Measurements from ENCODE around the gene SDK1. TPM values are rescaled to one million over a fixed set of nuclear protein-coding genes. Genes with fewer than 3 reads are reported as not detected.
"Not testable (repeated sequence)": the region's sequence is repeated elsewhere in the genome, so short reads cannot be mapped to it uniquely, and the experiment has no call there.

Gene SDK1
- total RNA-seq, 2 experiments from 2014 or later = 0.25 to 0.78 TPM

DNA sequence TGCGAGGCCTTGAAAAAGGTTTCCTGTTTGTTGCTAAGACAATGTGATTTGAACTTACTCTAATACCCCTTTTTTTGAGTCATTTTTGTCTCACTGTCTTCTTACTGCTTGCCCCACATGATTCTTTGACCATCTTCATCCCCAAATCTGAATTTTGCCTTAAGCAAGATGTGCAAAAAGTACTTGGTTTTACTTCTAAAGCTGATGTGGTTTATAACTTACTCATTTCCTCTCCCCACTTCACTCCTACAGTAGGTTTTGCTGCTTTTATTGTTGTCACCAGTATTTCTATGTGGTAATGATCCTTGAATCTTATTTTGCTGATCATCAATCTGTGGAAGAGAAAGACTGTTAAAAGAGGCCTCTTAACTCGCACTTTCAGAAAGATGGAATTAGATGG lies 396.4 kb downstream of the SDK1 start:
- POLR2A ChIA-PET = no interaction called here
- CTCF ChIA-PET = interaction anchor here (1.0 kb wide), 1 partner anchor 13 kb away, joined by 3 read pairs; no protein-coding TSS in a partner anchor
- Mint-ChIP-seq H3K4me1 (ENCODE audit: low read depth) (peaks cover 11% of the 10 kb centered on the region), H3K36me3 (ENCODE audit: low read depth) (no peaks in the 10 kb centered on the region), H3K27me3 (peaks cover 4% of the 10 kb centered on the region), H3K9me3 (no peaks in the 10 kb centered on the region), H3K4me3 (no peak overlapping the region), H3K27ac (peak overlapping the region; percentile 17)
- DNase-seq = no peak
- peak; percentile 74 for ATAC-seq
- intact Hi-C loops (cut with micrococcal nuclease) = no loop called here
- no peak for TF ChIP-seq CTCF (IDR thresholded peaks at IDR 0.05)

GRCh38 chr7:3705258-3705657 lies 404.2 kb downstream of the SDK1 start:
- Mint-ChIP-seq H3K27ac (no peak overlapping the region), H3K4me3 (no peak overlapping the region), H3K36me3 (ENCODE audit: low read depth) (no peaks in the 10 kb centered on the region), H3K27me3 (peaks cover 6% of the 10 kb centered on the region), H3K9me3 (peaks cover 5% of the 10 kb centered on the region), H3K4me1 (ENCODE audit: low read depth) (no peaks in the 10 kb centered on the region)
- ATAC-seq (no peak), DNase-seq (no peak)
- intact Hi-C loops (cut with micrococcal nuclease) = no loop called here
- CTCF ChIA-PET = no interaction called here
- POLR2A ChIA-PET = no interaction called here
- TF ChIP-seq CTCF (IDR thresholded peaks at IDR 0.05) = no peak

DNA sequence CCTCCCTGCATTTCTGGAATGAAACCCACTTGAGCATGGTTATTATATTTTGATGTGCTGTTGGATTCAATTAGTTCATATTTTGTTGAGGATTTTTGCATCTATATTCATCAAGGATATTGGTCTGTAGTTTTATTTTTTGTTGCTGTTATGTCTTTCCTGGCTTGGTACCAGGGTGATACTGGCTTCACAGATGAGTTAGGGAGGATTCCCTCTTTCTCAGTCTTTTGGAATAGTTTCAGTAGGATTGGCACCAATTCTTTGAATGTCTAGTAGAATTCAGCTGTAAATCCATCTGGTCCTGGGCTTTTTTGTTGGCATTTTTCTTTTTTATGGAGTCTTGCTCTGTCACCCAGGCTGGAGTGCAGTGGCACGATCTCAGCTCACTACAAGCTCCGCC lies 405.0 kb downstream of the SDK1 start:
- H3K9me3 Mint-ChIP-seq; H3K27ac Mint-ChIP-seq; H3K36me3 Mint-ChIP-seq (ENCODE audit: low read depth); POLR2A ChIA-PET; intact Hi-C loops (cut with micrococcal nuclease); CTCF ChIA-PET; H3K27me3 Mint-ChIP-seq; H3K4me3 Mint-ChIP-seq; DNase-seq; H3K4me1 Mint-ChIP-seq (ENCODE audit: low read depth); ATAC-seq: not testable (repeated sequence)

DNA sequence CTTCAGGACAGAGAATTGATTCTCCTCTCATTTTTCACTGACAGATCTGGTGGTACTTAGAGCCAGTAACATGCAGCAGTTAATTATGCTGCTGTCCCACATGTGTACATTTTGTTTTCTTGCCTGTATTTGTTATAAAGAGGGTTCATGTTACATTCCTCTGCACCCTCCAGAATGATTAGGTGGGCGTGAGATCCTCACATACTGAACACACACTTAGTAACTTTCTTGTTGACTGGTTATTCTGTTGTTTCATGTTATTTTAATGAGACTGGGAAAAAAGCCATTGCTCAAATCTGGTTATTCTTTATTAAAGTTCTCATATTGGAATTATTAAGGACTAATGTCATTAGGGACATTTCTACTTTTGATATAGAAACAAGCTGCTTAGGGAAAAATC lies 409.1 kb downstream of the SDK1 start:
- Mint-ChIP-seq H3K27ac (no peak overlapping the region), H3K4me1 (ENCODE audit: low read depth) (peaks cover 4% of the 10 kb centered on the region), H3K9me3 (no peaks in the 10 kb centered on the region), H3K36me3 (ENCODE audit: low read depth) (no peaks in the 10 kb centered on the region), H3K4me3 (no peak overlapping the region), H3K27me3 (peaks cover 2% of the 10 kb centered on the region)
- no peak for TF ChIP-seq CTCF (IDR thresholded peaks at IDR 0.05)
- DNase-seq (no peak), ATAC-seq (no peak)
- ChIA-PET CTCF (interaction anchor here (0.9 kb wide), 1 partner anchor 12 kb away, joined by 3 read pairs; no protein-coding TSS in a partner anchor), POLR2A (no interaction called here)
- intact Hi-C loops (cut with micrococcal nuclease) = no loop called here

- no peak overlapping the region for H3K27ac Mint-ChIP-seq
- no peaks in the 10 kb centered on the region for H3K9me3 Mint-ChIP-seq
- ATAC-seq (no peak), DNase-seq (no peak)
- TF ChIP-seq CTCF (IDR thresholded peaks at IDR 0.05) = no peak
- no peaks in the 10 kb centered on the region for H3K36me3 Mint-ChIP-seq (ENCODE audit: low read depth)
- peaks cover 4% of the 10 kb centered on the region for H3K4me1 Mint-ChIP-seq (ENCODE audit: low read depth)
- CTCF ChIA-PET = interaction anchor here (0.9 kb wide), 1 partner anchor 13 kb away, joined by 3 read pairs; no protein-coding TSS in a partner anchor
- POLR2A ChIA-PET = no interaction called here
- H3K4me3 Mint-ChIP-seq = no peak overlapping the region
- peaks cover 6% of the 10 kb centered on the region for H3K27me3 Mint-ChIP-seq
- intact Hi-C loops (cut with micrococcal nuclease) = no loop called here
These were observed 409.5 kb downstream of the SDK1 start for GRCh38 chr7:3710531-3710930.

DNA sequence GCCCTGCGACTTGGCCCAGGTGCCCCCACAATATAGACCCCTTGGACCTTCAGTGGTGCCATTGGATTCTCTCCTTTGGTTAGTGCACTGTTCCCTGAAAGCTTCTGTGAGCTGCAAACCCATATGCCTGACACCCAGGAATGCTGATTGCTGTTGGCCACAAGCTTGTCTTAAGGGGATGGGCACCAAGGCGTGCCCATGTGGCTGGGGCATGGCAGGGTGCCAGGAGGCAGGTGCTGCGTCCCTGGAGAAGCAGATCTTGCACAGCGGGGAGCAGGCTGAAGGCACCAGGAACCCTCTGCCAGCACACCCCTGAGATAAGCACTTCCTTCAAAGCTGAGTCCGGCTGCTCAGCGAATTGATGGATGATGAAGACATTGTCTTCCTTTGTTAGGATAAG lies 411.8 kb downstream of the SDK1 start:
- ATAC-seq (no peak), DNase-seq (no peak)
- CTCF ChIA-PET = no interaction called here
- intact Hi-C loops (cut with micrococcal nuclease) = no loop called here
- Mint-ChIP-seq H3K9me3 (no peaks in the 10 kb centered on the region), H3K4me3 (no peak overlapping the region), H3K4me1 (ENCODE audit: low read depth) (peaks cover 4% of the 10 kb centered on the region), H3K27me3 (peaks cover 14% of the 10 kb centered on the region), H3K27ac (no peak overlapping the region), H3K36me3 (ENCODE audit: low read depth) (no peaks in the 10 kb centered on the region)
- POLR2A ChIA-PET = no interaction called here
- TF ChIP-seq CTCF (IDR thresholded peaks at IDR 0.05) = no peak

Measured in activated CD8-positive, alpha-beta T cell treated with anti-CD3 and anti-CD28 coated beads for 36 hours (primary cell).